GM23338 (cell line): ENCODE measurements around the gene TOLLIP. TPM values are rescaled to one million over a fixed set of nuclear protein-coding genes. Genes with fewer than 3 reads are reported as not detected.

Experiments
- ETS1 ChIP-seq: IDR thresholded peaks from 2 replicates; pipeline ENCODE4 v1.6.1; 2016; ENCODE audit warnings: antibody characterized with exemption
- NANOG ChIP-seq: IDR thresholded peaks from 2 replicates; pipeline ENCODE4 v1.6.1; 2016; ENCODE audit warnings: antibody characterized with exemption, borderline replicate concordance
- POLR2AphosphoS5 ChIP-seq: IDR thresholded peaks from 2 replicates; pipeline ENCODE4 v1.6.1; 2016; ENCODE audit warnings: antibody characterized with exemption, low read depth
- ZNF331 ChIP-seq: fragments of 250-450 bp; sonication (Bioruptor Pico); IDR thresholded peaks from 2 replicates; pipeline ENCODE4 v1.5.0; 2020; ENCODE audit warnings: low read depth, mild to moderate bottlenecking, moderate library complexity
- polyA plus RNA-seq: library from polyadenylated mRNA; unstranded; fragments of >200 nt; fragmentation: Nextera tagmentation; extraction: Ambion mirVana; gene quantifications from 2 replicates; pipeline ENCODE4 v1.2.1, GENCODE V29; 2016
- total RNA-seq: library from RNA; depleted of rRNA; stranded (reverse); fragments of >200 nt; shearing (Covaris generic); gene quantifications from 2 replicates; pipeline ENCODE4 v1.2.3, GENCODE V29; 2014
- TF ChIP-seq, protein P1 (sequence below): fragments of 250-450 bp; sonication (Bioruptor Pico); IDR thresholded peaks from 2 replicates; pipeline ENCODE4 v1.5.0; 2020; ENCODE audit warnings: mild to moderate bottlenecking, moderate library complexity
- TF ChIP-seq, protein P2 (sequence below), 2 experiments: fragments of 200-600 bp in 1 of 2; sonication (generic) in 1 of 2; conservative IDR thresholded peaks; 2 replicates each; pipeline versions ENCODE4 v1.5.1 to v1.6.1; 2016 to 2017; ENCODE audit warnings: antibody characterized with exemption in 2 of 2, low read depth in 2 of 2, mild to moderate bottlenecking in 2 of 2, moderate library complexity in 1 of 2

The TOLLIP gene
- total and polyA plus RNA-seq, 2 experiments from 2014 or later = 13.5 to 18.0 TPM

DNA sequence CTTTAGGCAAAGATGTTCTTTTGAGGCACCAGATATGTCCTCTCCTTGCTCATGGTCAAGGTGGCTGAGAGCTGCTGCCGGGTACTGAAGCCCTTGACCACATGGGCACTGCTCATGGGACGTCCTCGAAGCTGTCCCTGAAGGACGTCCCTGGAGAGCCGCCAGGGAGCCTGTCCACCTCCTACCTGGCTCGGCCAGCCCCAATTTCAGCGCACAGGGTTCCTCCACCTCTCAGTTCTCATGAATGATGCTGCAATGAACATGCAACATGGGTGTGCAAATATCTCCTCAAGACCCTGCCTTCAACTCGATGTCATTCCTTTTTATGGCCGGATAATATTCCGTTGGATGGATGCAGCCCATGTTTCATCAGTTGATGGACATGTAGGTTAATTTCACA lies 24.4 kb upstream of the TOLLIP start (continued):
- TF ChIP-seq, protein P1, sequence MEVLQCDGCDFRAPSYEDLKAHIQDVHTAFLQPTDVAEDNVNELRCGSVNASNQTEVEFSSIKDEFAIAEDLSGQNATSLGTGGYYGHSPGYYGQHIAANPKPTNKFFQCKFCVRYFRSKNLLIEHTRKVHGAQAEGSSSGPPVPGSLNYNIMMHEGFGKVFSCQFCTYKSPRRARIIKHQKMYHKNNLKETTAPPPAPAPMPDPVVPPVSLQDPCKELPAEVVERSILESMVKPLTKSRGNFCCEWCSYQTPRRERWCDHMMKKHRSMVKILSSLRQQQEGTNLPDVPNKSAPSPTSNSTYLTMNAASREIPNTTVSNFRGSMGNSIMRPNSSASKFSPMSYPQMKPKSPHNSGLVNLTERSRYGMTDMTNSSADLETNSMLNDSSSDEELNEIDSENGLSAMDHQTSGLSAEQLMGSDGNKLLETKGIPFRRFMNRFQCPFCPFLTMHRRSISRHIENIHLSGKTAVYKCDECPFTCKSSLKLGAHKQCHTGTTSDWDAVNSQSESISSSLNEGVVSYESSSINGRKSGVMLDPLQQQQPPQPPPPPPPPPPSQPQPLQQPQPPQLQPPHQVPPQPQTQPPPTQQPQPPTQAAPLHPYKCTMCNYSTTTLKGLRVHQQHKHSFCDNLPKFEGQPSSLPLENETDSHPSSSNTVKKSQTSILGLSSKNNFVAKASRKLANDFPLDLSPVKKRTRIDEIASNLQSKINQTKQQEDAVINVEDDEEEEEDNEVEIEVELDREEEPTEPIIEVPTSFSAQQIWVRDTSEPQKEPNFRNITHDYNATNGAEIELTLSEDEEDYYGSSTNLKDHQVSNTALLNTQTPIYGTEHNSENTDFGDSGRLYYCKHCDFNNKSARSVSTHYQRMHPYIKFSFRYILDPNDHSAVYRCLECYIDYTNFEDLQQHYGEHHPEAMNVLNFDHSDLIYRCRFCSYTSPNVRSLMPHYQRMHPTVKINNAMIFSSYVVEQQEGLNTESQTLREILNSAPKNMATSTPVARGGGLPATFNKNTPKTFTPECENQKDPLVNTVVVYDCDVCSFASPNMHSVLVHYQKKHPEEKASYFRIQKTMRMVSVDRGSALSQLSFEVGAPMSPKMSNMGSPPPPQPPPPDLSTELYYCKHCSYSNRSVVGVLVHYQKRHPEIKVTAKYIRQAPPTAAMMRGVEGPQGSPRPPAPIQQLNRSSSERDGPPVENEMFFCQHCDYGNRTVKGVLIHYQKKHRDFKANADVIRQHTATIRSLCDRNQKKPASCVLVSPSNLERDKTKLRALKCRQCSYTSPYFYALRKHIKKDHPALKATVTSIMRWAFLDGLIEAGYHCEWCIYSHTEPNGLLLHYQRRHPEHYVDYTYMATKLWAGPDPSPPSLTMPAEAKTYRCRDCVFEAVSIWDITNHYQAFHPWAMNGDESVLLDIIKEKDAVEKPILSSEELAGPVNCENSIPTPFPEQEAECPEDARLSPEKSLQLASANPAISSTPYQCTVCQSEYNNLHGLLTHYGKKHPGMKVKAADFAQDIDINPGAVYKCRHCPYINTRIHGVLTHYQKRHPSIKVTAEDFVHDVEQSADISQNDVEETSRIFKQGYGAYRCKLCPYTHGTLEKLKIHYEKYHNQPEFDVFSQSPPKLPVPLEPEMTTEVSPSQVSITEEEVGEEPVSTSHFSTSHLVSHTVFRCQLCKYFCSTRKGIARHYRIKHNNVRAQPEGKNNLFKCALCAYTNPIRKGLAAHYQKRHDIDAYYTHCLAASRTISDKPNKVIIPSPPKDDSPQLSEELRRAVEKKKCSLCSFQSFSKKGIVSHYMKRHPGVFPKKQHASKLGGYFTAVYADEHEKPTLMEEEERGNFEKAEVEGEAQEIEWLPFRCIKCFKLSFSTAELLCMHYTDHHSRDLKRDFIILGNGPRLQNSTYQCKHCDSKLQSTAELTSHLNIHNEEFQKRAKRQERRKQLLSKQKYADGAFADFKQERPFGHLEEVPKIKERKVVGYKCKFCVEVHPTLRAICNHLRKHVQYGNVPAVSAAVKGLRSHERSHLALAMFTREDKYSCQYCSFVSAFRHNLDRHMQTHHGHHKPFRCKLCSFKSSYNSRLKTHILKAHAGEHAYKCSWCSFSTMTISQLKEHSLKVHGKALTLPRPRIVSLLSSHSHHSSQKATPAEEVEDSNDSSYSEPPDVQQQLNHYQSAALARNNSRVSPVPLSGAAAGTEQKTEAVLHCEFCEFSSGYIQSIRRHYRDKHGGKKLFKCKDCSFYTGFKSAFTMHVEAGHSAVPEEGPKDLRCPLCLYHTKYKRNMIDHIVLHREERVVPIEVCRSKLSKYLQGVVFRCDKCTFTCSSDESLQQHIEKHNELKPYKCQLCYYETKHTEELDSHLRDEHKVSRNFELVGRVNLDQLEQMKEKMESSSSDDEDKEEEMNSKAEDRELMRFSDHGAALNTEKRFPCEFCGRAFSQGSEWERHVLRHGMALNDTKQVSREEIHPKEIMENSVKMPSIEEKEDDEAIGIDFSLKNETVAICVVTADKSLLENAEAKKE (CRISPR knock-in tag) = no peak
- TF ChIP-seq NANOG (no peak), ETS1 (no peak), ZNF331 (CRISPR knock-in tag) (no peak), POLR2AphosphoS5 (no peak)
- TF ChIP-seq, protein P2, sequence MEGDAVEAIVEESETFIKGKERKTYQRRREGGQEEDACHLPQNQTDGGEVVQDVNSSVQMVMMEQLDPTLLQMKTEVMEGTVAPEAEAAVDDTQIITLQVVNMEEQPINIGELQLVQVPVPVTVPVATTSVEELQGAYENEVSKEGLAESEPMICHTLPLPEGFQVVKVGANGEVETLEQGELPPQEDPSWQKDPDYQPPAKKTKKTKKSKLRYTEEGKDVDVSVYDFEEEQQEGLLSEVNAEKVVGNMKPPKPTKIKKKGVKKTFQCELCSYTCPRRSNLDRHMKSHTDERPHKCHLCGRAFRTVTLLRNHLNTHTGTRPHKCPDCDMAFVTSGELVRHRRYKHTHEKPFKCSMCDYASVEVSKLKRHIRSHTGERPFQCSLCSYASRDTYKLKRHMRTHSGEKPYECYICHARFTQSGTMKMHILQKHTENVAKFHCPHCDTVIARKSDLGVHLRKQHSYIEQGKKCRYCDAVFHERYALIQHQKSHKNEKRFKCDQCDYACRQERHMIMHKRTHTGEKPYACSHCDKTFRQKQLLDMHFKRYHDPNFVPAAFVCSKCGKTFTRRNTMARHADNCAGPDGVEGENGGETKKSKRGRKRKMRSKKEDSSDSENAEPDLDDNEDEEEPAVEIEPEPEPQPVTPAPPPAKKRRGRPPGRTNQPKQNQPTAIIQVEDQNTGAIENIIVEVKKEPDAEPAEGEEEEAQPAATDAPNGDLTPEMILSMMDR (conservative IDR thresholded peaks at IDR 0.05; ENCODE audit: low read depth in 2 of 2) = no peak
